ENCODE measurements around the gene ARHGAP33. TPM values are rescaled to one million over a fixed set of nuclear protein-coding genes. Genes with fewer than 3 reads are reported as not detected.

The ARHGAP33 gene
- total and polyA plus RNA-seq, 2 donors (not counting 3 experiments of a cell fraction or from before 2014, with no cell fraction given) = 11.0 to 18.4 TPM

- no peak for DNase-seq (ENCODE audit: low read depth, low spot score)
- TF ChIP-seq JUN (IDR thresholded peaks at IDR 0.05; ENCODE audit: borderline replicate concordance, insufficient read depth, insufficient read length, low read depth) = no peak
- TF ChIP-seq FOS (IDR thresholded peaks at IDR 0.05; ENCODE audit: borderline replicate concordance, insufficient read depth, low read length) = no peak
- no peak for TF ChIP-seq POLR2A (IDR thresholded peaks at IDR 0.05; ENCODE audit: low read depth, low read length)
- Histone ChIP-seq H3K36me3 (ENCODE audit: control insufficient read depth in 2 of 2, extremely low read depth in 1 of 2, insufficient read depth in 2 of 2, low read length in 2 of 2) (no peaks in the 10 kb centered on the region), H3K79me2 (ENCODE audit: control insufficient read depth, insufficient read depth, low read length) (no peaks in the 10 kb centered on the region), H3K9me3 (replicated peaks; ENCODE audit: control insufficient read depth, insufficient read depth, low read length) (no peaks in the 10 kb centered on the region), H3K4me2 (ENCODE audit: insufficient read depth, low read length) (no peak overlapping the region), H4K20me1 (replicated peaks; ENCODE audit: control insufficient read depth, extremely low read depth, insufficient read depth, low read length) (no peaks in the 10 kb centered on the region), H3K4me3 (replicated peaks in 1 of 3; ENCODE audit: insufficient read depth in 1 of 3, low read depth in 1 of 3, low read length in 3 of 3) (no peak overlapping the region), H3K27ac (ENCODE audit: insufficient read depth, low read depth, low read length) (no peak overlapping the region), H3K9me1 (replicated peaks; ENCODE audit: control insufficient read depth, extremely low read depth, insufficient read depth, low read length) (no peaks in the 10 kb centered on the region), H3K9ac (replicated peaks; ENCODE audit: extremely low read depth, insufficient read depth, low read length) (no peak overlapping the region), H3K27me3 (ENCODE audit: control insufficient read depth in 2 of 2, insufficient read depth in 2 of 2, low read length in 2 of 2) (peaks cover 0 to under 1% of the 10 kb centered on the region in 2 experiments), H3K4me1 (ENCODE audit: control insufficient read depth, extremely low read depth, insufficient read depth, low read length) (no peaks in the 10 kb centered on the region), H2AFZ (ENCODE audit: low read depth, low read length) (no peak overlapping the region)
- FAIRE-seq = no peak
- dilution Hi-C loops (cut with MboI; ENCODE audit: extremely low pct_ligation_motif_present, low sequenced_read_pairs) = no loop called here
- ChIA-PET POLR2A (no interaction called here), CTCF (interaction anchor here (1.1 kb wide), 1 partner anchor 16 kb away, joined by 3 read pairs; no protein-coding TSS in a partner anchor)
- intact Hi-C loops (cut with micrococcal nuclease) = no loop called here
- BruUV-seq (replicated peaks) = no TSS peak
Observed at GRCh38 chr19:35813043-35813890, 37.9 kb downstream of the ARHGAP33 start.

- no peak for DNase-seq (ENCODE audit: low read depth, low spot score)
- ChIA-PET CTCF (interaction anchor here (1.4 kb wide), 1 partner anchor 8 kb away, joined by 4 read pairs; no protein-coding TSS in a partner anchor), POLR2A (no interaction called here)
- no peaks in the 10 kb centered on the region for H3K4me1 ChIP-seq (ENCODE audit: control insufficient read depth, extremely low read depth, insufficient read depth, low read length)
- no peaks in the 10 kb centered on the region for H3K9me1 ChIP-seq (replicated peaks; ENCODE audit: control insufficient read depth, extremely low read depth, insufficient read depth, low read length)
- no TSS peak for BruUV-seq (replicated peaks)
- no peak overlapping the region for H3K27ac ChIP-seq (ENCODE audit: insufficient read depth, low read depth, low read length)
- no peaks in the 10 kb centered on the region for H4K20me1 ChIP-seq (replicated peaks; ENCODE audit: control insufficient read depth, extremely low read depth, insufficient read depth, low read length)
- no peak for FAIRE-seq
- dilution Hi-C loops (cut with MboI; ENCODE audit: extremely low pct_ligation_motif_present, low sequenced_read_pairs) (no loop called here), intact Hi-C loops (cut with micrococcal nuclease) (no loop called here)
- no peaks in the 10 kb centered on the region for H3K9me3 ChIP-seq (replicated peaks; ENCODE audit: control insufficient read depth, insufficient read depth, low read length)
- H3K79me2 ChIP-seq (ENCODE audit: control insufficient read depth, insufficient read depth, low read length) = no peaks in the 10 kb centered on the region
- no peak overlapping the region for H3K9ac ChIP-seq (replicated peaks; ENCODE audit: extremely low read depth, insufficient read depth, low read length)
- H3K4me3 ChIP-seq (replicated peaks in 1 of 3; ENCODE audit: insufficient read depth in 1 of 3, low read depth in 1 of 3, low read length in 3 of 3) = no peak overlapping the region
- no peak overlapping the region for H3K4me2 ChIP-seq (ENCODE audit: insufficient read depth, low read length)
- H3K36me3 ChIP-seq (ENCODE audit: control insufficient read depth in 2 of 2, extremely low read depth in 1 of 2, insufficient read depth in 2 of 2, low read length in 2 of 2) = no peaks in the 10 kb centered on the region
- H2AFZ ChIP-seq (ENCODE audit: low read depth, low read length) = no peak overlapping the region
- H3K27me3 ChIP-seq (ENCODE audit: control insufficient read depth in 2 of 2, insufficient read depth in 2 of 2, low read length in 2 of 2) = no peaks in the 10 kb centered on the region
- TF ChIP-seq POLR2A (IDR thresholded peaks at IDR 0.05; ENCODE audit: low read depth, low read length) (no peak), EZH2 (IDR thresholded peaks at IDR 0.05; ENCODE audit: borderline replicate concordance, low read depth, low read length, severe bottlenecking) (no peak), FOS (IDR thresholded peaks at IDR 0.05; ENCODE audit: borderline replicate concordance, insufficient read depth, low read length) (no peak)
Observed at GRCh38 chr19:35816262-35816661, 40.9 kb downstream of the ARHGAP33 start.

Measured in endothelial cell of umbilical vein (primary cell).